GM23248 (cell line): ENCODE results near the gene SH3RF3. TPM values are rescaled to one million over a fixed set of nuclear protein-coding genes. Genes with fewer than 3 reads are reported as not detected.
A peak's percentile ranks its signal among the peaks of the same experiment; 100 is the strongest.

ENCODE experiments used
- DNase-seq: peaks from one replicate; pipeline ENCODE4 v3.0.0-alpha.2; 2015
- H2AFZ ChIP-seq: fragments of 200-600 bp; sonication (generic); 2 replicates; pipeline ENCODE4 v1.6.1; 2016; ENCODE audit warnings: antibody characterized with exemption
- H3F3A ChIP-seq: fragments of 200-600 bp; sonication (generic); 2 replicates; pipeline ENCODE4 v1.6.1; 2016; ENCODE audit warnings: mild to moderate bottlenecking, antibody characterized with exemption, mixed run types; ENCODE audit not compliant: insufficient read depth
- H3K27ac ChIP-seq: fragments of 200-600 bp; sonication (generic); 2 replicates; pipeline ENCODE4 v1.5.1; 2016; ENCODE audit warnings: mild to moderate bottlenecking
- H3K27me3 ChIP-seq: fragments of 200-600 bp; sonication (generic); replicated peaks from 2 replicates; pipeline ENCODE4 v1.6.1; 2016; ENCODE audit warnings: mild to moderate bottlenecking; ENCODE audit not compliant: insufficient read depth
- H3K36me3 ChIP-seq: fragments of 200-600 bp; sonication (generic); 2 replicates; pipeline ENCODE4 v1.6.1; 2016; ENCODE audit warnings: low read depth, mild to moderate bottlenecking
- H3K4me1 ChIP-seq: fragments of 200-600 bp; sonication (generic); 2 replicates; pipeline ENCODE4 v1.6.1; 2016; ENCODE audit warnings: mild to moderate bottlenecking; ENCODE audit not compliant: insufficient read depth
- H3K4me2 ChIP-seq: fragments of 200-600 bp; sonication (generic); one replicate; pipeline ENCODE4 v1.6.1; 2016; ENCODE audit warnings: mild to moderate bottlenecking; ENCODE audit not compliant: unreplicated experiment
- H3K4me3 ChIP-seq: fragments of 200-600 bp; sonication (generic); 2 replicates; pipeline ENCODE4 v1.5.1; 2016; ENCODE audit warnings: mild to moderate bottlenecking
- H3K79me2 ChIP-seq: fragments of 200-600 bp; sonication (generic); 2 replicates; pipeline ENCODE4 v1.6.1; 2016; ENCODE audit warnings: mild to moderate bottlenecking; ENCODE audit not compliant: insufficient read depth
- H3K9ac ChIP-seq: fragments of 200-600 bp; sonication (generic); 2 replicates; pipeline ENCODE4 v1.6.1; 2016; ENCODE audit warnings: mild to moderate bottlenecking
- H3K9me2 ChIP-seq: fragments of 200-600 bp; sonication (generic); 2 replicates; pipeline ENCODE4 v1.6.1; 2016; ENCODE audit warnings: mixed run types, mild to moderate bottlenecking, moderate library complexity; ENCODE audit not compliant: insufficient read depth
- H3K9me3 ChIP-seq: fragments of 200-600 bp; sonication (generic); one replicate; pipeline ENCODE4 v1.6.1; 2017; ENCODE audit warnings: low read depth
- H4K20me1 ChIP-seq: fragments of 200-600 bp; sonication (generic); 2 replicates; pipeline ENCODE4 v1.6.0; 2016; ENCODE audit not compliant: insufficient read depth
- EZH2 ChIP-seq: fragments of 200-600 bp; sonication (generic); IDR thresholded peaks from 2 replicates; pipeline ENCODE4 v1.6.1; 2018; ENCODE audit warnings: antibody characterized with exemption, mild to moderate bottlenecking; ENCODE audit not compliant: insufficient read depth, poor library complexity, severe bottlenecking
- EZH2phosphoT487 ChIP-seq: fragments of 200-600 bp; sonication (generic); IDR thresholded peaks from 2 replicates; pipeline ENCODE4 v1.6.1; 2018; ENCODE audit warnings: antibody characterized with exemption, moderate library complexity, mild to moderate bottlenecking, low read depth; ENCODE audit not compliant: insufficient read depth
- WGBS, 2 experiments: methylation state at CpG; one replicate each; pipeline ENCODE4 v1.1.6; 2015 to 2017; ENCODE audit warnings: low lambda C conversion rate in 2 of 2, low coverage in 1 of 2; ENCODE audit errors: missing lambda C conversion rate in 2 of 2; 5-methylcytosine and 5-hydroxymethylcytosine counted together
- in situ Hi-C: fragments of 300-500 bp; cut with MboI; formaldehyde crosslinking; loops from 2 replicates; pipeline ENCODE4 v1.15.0; 2020
- polyA plus RNA-seq: library from polyadenylated mRNA; unstranded; fragments of >200 nt; fragmentation: Nextera tagmentation; extraction: Ambion mirVana; gene quantifications from 2 replicates; pipeline ENCODE4 v1.2.1, GENCODE V29; 2016
- total RNA-seq: library from RNA; depleted of rRNA; stranded (reverse); fragments of >200 nt; shearing (Covaris generic); gene quantifications from 2 replicates; pipeline ENCODE4 v1.2.3, GENCODE V29; 2014

Gene SH3RF3
- total and polyA plus RNA-seq, 2 experiments from 2014 or later = 1.5 to 5.2 TPM

DNA sequence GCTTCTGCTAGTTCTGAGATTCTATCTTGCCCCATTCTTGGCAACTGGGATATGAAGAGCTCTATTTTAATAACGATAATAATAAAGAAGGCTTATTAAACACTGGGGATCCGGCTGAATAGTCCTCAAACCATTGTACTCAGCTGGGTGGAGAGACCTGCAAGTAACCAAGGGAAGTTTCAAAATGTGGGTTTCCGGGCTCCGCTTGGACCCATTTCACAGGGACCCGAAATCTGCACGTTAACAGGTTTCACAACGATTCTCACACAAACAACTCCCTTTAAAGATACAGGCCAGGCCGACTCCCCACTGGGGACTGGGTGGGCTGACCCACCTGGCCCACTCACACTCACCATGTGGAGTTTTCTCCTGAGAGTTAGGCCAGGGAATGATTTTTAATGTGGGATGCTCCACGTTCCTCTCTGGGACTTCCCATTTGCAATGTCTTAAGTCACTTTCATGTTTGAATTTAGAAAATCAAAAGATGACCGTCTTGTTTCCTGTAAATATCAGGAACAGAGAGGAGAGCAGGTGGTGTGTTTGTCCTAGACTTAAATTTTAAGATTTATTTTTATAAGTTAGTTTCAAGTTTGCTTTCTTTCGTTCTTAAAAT is 96.3 kb downstream of the SH3RF3 start:
- no peaks in the 10 kb centered on the region for H3F3A ChIP-seq
- in situ Hi-C loops = no loop called here
- H3K36me3 ChIP-seq = no peaks in the 10 kb centered on the region
- no peak for TF ChIP-seq EZH2phosphoT487
- no peak for TF ChIP-seq EZH2
- H3K27me3 ChIP-seq = no peaks in the 10 kb centered on the region
- H3K27ac ChIP-seq = no peak overlapping the region
- WGBS, 2 experiments = 95% methylated on average over 11 of the region's 11 CpGs
- H4K20me1 ChIP-seq = no peaks in the 10 kb centered on the region
- H3K9ac ChIP-seq = no peak overlapping the region
- no peaks in the 10 kb centered on the region for H3K9me2 ChIP-seq
- H3K79me2 ChIP-seq = no peaks in the 10 kb centered on the region; the same call in 1 of the 2 replicates
- H3K4me1 ChIP-seq = peaks cover 7% of the 10 kb centered on the region
- H3K9me3 ChIP-seq = no peaks in the 10 kb centered on the region
- H3K4me3 ChIP-seq = no peak overlapping the region
- no peak overlapping the region for H3K4me2 ChIP-seq
- no peak overlapping the region for H2AFZ ChIP-seq
- no peak for DNase-seq

DNA sequence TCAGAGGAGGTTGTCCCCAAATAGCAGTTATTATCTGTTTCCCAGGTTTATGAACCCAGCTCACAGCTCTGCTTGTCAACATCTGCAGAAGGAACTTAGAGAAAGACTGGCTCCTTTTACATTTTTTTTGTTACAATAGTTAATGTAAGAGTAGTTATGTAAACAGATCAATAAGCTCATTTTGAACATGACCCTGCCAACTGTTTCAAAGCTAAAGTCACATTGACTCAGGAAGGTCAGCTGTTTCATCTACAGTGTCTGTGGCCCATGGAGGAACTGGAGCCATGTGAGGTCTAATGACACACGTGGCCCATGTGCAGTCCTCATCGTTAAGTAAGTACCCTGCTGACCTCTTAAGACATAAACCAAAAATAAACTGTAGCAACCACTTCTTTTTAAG is 97.1 kb downstream of the SH3RF3 start:
- no peak for DNase-seq
- no peaks in the 10 kb centered on the region for H3K36me3 ChIP-seq
- H3K9me3 ChIP-seq = no peaks in the 10 kb centered on the region
- no peak for TF ChIP-seq EZH2
- TF ChIP-seq EZH2phosphoT487 = no peak
- peaks cover 13% of the 10 kb centered on the region for H3K4me1 ChIP-seq
- H3K9me2 ChIP-seq = no peaks in the 10 kb centered on the region
- no peaks in the 10 kb centered on the region; the same call in 1 of the 2 replicates for H3K79me2 ChIP-seq
- no peak overlapping the region for H3K4me2 ChIP-seq
- no peak overlapping the region for H2AFZ ChIP-seq
- H3F3A ChIP-seq = no peaks in the 10 kb centered on the region
- H3K4me3 ChIP-seq = no peak overlapping the region
- no peaks in the 10 kb centered on the region for H4K20me1 ChIP-seq
- WGBS, 2 experiments = 50 to 72% methylated on average over 2 of the region's 2 CpGs
- in situ Hi-C loops = no loop called here
- H3K27me3 ChIP-seq = no peaks in the 10 kb centered on the region
- no peak overlapping the region for H3K9ac ChIP-seq
- no peak overlapping the region for H3K27ac ChIP-seq

DNA sequence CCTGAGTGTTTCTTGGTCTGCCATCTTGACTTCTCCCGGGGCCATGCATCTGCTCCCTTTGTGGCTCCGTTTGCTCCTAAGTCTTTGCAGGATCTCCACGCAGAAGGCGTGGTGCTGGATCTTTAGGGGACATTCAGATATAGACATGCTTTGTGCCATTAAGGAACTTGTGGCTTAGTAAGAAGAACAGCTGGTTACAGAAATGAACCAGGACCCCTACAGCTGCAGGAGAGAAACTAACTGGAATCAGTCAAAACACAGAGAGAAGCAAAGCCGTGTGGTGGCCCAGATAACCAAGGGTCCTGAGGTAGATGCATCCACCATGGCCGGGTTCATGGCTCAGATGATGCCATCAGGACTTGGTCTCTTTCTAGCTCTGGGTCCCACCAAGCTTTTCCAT is 97.6 kb downstream of the SH3RF3 start:
- Histone ChIP-seq H3K9ac (no peak overlapping the region), H3K9me3 (no peaks in the 10 kb centered on the region), H2AFZ (no peak overlapping the region), H3K36me3 (no peaks in the 10 kb centered on the region), H3F3A (no peaks in the 10 kb centered on the region), H3K4me2 (no peak overlapping the region), H3K4me3 (no peak overlapping the region), H3K27ac (no peak overlapping the region), H3K79me2 (no peaks in the 10 kb centered on the region; the same call in 1 of the 2 replicates), H3K9me2 (no peaks in the 10 kb centered on the region), H3K4me1 (peaks cover 18% of the 10 kb centered on the region), H3K27me3 (no peaks in the 10 kb centered on the region), H4K20me1 (no peaks in the 10 kb centered on the region)
- in situ Hi-C loops = no loop called here
- TF ChIP-seq EZH2phosphoT487 = no peak
- no peak for TF ChIP-seq EZH2
- WGBS, 2 experiments = 98 to 99% methylated on average over 6 of the region's 6 CpGs
- DNase-seq = no peak

DNA sequence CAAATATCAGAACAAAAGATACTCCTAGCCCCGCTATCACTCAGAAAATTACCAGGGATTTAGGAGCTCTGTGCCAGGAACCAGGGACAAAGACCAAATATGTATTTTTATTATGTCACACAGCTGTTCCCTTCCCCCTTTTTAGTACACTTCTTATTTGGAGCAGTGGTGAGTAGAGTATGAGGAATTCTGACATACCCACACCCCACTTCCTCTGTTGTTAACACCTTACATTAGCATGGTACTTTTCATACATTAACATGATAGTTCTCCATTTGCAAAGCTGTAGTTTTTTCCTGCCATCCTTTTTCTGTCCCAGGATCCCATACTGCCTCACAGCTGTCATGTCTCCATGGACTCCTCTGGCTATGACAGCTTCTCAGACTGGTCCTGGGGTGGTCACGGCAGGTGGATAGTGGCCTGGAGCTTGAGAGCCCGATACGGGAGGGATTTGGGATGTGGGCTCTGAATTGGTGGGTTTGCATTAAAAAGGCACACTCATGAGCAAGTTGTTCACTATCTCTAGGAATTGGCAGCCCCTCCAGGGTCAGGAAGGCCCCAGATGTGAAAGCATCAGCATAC is 100.2 kb downstream of the SH3RF3 start:
- Histone ChIP-seq H3K36me3 (no peaks in the 10 kb centered on the region), H2AFZ (no peak overlapping the region), H4K20me1 (no peaks in the 10 kb centered on the region), H3K9ac (no peak overlapping the region), H3K27me3 (0 out of 2 replicates have a peak, but pooled peaks cover 9% of the 10 kb centered on the region), H3K9me2 (no peaks in the 10 kb centered on the region), H3K4me2 (peak overlapping the region; percentile 29), H3K4me1 (peaks cover 18% of the 10 kb centered on the region), H3K27ac (no peak overlapping the region), H3K9me3 (no peaks in the 10 kb centered on the region), H3K4me3 (no peak overlapping the region), H3F3A (no peaks in the 10 kb centered on the region), H3K79me2 (peaks cover 18% of the 10 kb centered on the region)
- TF ChIP-seq EZH2 (no peak), EZH2phosphoT487 (no peak)
- DNase-seq = no peak
- in situ Hi-C loops = no loop called here
- WGBS, 2 experiments = 98 to 99% methylated on average over 4 of the region's 4 CpGs
